HL-60/S4 (cell line): Measurements from ENCODE around the gene NFATC2.

Experiments used
- in situ Hi-C: fragments of 300-500 bp; cut with MboI; formaldehyde crosslinking; loops from 2 replicates; pipeline ENCODE4 v1.14.3; 2022; ENCODE audit warnings: low sequenced_read_pairs

The NFATC2 gene

GRCh38 chr20:51437182-51437924, 105.2 kb downstream of the NFATC2 start:
- in situ Hi-C loops: no loop called here

- in situ Hi-C loops: no loop called here
These were observed 107.8 kb downstream of the NFATC2 start for GRCh38 chr20:51434580-51435247.

GRCh38 chr20:51434026-51434425, 108.5 kb downstream of the NFATC2 start:
- in situ Hi-C loops: no loop called here

GRCh38 chr20:51432875-51433274, 109.6 kb downstream of the NFATC2 start:
- in situ Hi-C loops: no loop called here

GRCh38 chr20:51432251-51432784, 110.2 kb downstream of the NFATC2 start:
- in situ Hi-C loops: no loop called here

- in situ Hi-C loops: no loop called here
These were observed 111.2 kb downstream of the NFATC2 start for GRCh38 chr20:51431321-51431720.

GRCh38 chr20:51430198-51430950, 112.1 kb downstream of the NFATC2 start:
- in situ Hi-C loops: no loop called here

- in situ Hi-C loops: no loop called here
These were observed 112.8 kb downstream of the NFATC2 start for GRCh38 chr20:51429696-51430095.

GRCh38 chr20:51429144-51429482, 113.4 kb downstream of the NFATC2 start:
- in situ Hi-C loops: no loop called here

GRCh38 chr20:51428401-51429143, 113.9 kb downstream of the NFATC2 start:
- in situ Hi-C loops: no loop called here

GRCh38 chr20:51427651-51428291, 114.7 kb downstream of the NFATC2 start:
- in situ Hi-C loops: no loop called here

GRCh38 chr20:51426718-51427650, 115.5 kb downstream of the NFATC2 start:
- in situ Hi-C loops: no loop called here

GRCh38 chr20:51425347-51426106, 117.0 kb downstream of the NFATC2 start:
- in situ Hi-C loops: no loop called here

- in situ Hi-C loops: no loop called here
These were observed 118.0 kb downstream of the NFATC2 start for GRCh38 chr20:51424270-51425117.

GRCh38 chr20:51423810-51424209, 118.7 kb downstream of the NFATC2 start:
- in situ Hi-C loops: no loop called here

GRCh38 chr20:51423290-51423667, 119.2 kb downstream of the NFATC2 start:
- in situ Hi-C loops: no loop called here

GRCh38 chr20:51422514-51423289, 119.8 kb downstream of the NFATC2 start:
- in situ Hi-C loops: no loop called here
